Measurements from ENCODE around the gene NBPF26.
"Not testable (repeated sequence)": the region's sequence is repeated elsewhere in the genome, so short reads cannot be mapped to it uniquely, and the experiment has no call there.

GRCh38 chr1:120859615-120860234, 136.0 kb downstream of the NBPF26 start:
- not testable (repeated sequence) for TF ChIP-seq POLR2A (IDR thresholded peaks at IDR 0.05; ENCODE audit: low read length); GATA1 (IDR thresholded peaks at IDR 0.05; ENCODE audit: low read depth, low read length)
